ENCODE results near the gene CADM1. TPM values are rescaled to one million over a fixed set of nuclear protein-coding genes. Genes with fewer than 3 reads are reported as not detected.
A peak's percentile ranks its signal among the peaks of the same experiment; 100 is the strongest.

The CADM1 gene
- total RNA-seq, 1 donor from 2014 or later: 8.8 TPM

GRCh38 chr11:115237578-115237977, 266.6 kb downstream of the CADM1 start:
- ATAC-seq: no peak

GRCh38 chr11:115234794-115235193, 269.4 kb downstream of the CADM1 start:
- no peak for ATAC-seq

- no peak for ATAC-seq
Observed at GRCh38 chr11:115226556-115226955, 277.7 kb downstream of the CADM1 start.

GRCh38 chr11:115224551-115224950, 279.7 kb downstream of the CADM1 start:
- ATAC-seq: no peak

- no peak for ATAC-seq
Observed at GRCh38 chr11:115222863-115223530, 281.2 kb downstream of the CADM1 start.

GRCh38 chr11:115222218-115222862, 281.9 kb downstream of the CADM1 start:
- peak; percentile 98 for ATAC-seq

GRCh38 chr11:115221461-115222069, 282.6 kb downstream of the CADM1 start:
- no peak for ATAC-seq

- ATAC-seq: no peak
Observed at GRCh38 chr11:115220911-115221310, 283.3 kb downstream of the CADM1 start.

- no peak for ATAC-seq
Observed at GRCh38 chr11:115220423-115220822, 283.8 kb downstream of the CADM1 start.

GRCh38 chr11:115219376-115219775, 284.8 kb downstream of the CADM1 start:
- ATAC-seq: no peak

GRCh38 chr11:115217726-115218311, 286.4 kb downstream of the CADM1 start:
- ATAC-seq: no peak

GRCh38 chr11:115215694-115216617, 288.3 kb downstream of the CADM1 start:
- ATAC-seq: no peak

GRCh38 chr11:115214644-115215234, 289.5 kb downstream of the CADM1 start:
- ATAC-seq: no peak

- no peak for ATAC-seq
Observed at GRCh38 chr11:115213007-115213406, 291.2 kb downstream of the CADM1 start.

GRCh38 chr11:115208808-115209259, 295.4 kb downstream of the CADM1 start:
- ATAC-seq: peak; percentile 74

GRCh38 chr11:115207916-115208315, 296.3 kb downstream of the CADM1 start:
- no peak for ATAC-seq

- ATAC-seq: no peak
Observed at GRCh38 chr11:115207166-115207591, 297.0 kb downstream of the CADM1 start.

- no peak for ATAC-seq
Observed at GRCh38 chr11:115206365-115207022, 297.7 kb downstream of the CADM1 start.

GRCh38 chr11:115202900-115203552, 301.2 kb downstream of the CADM1 start:
- ATAC-seq: no peak

- ATAC-seq: no peak
Observed at GRCh38 chr11:115202074-115202473, 302.1 kb downstream of the CADM1 start.

All from esophagus mucosa (tissue), 1 donor.